ENCODE results near the gene ZDHHC7.
"Not testable (repeated sequence)": the region's sequence is repeated elsewhere in the genome, so short reads cannot be mapped to it uniquely, and the experiment has no call there.

The ZDHHC7 gene, protein sequence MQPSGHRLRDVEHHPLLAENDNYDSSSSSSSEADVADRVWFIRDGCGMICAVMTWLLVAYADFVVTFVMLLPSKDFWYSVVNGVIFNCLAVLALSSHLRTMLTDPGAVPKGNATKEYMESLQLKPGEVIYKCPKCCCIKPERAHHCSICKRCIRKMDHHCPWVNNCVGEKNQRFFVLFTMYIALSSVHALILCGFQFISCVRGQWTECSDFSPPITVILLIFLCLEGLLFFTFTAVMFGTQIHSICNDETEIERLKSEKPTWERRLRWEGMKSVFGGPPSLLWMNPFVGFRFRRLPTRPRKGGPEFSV

DNA sequence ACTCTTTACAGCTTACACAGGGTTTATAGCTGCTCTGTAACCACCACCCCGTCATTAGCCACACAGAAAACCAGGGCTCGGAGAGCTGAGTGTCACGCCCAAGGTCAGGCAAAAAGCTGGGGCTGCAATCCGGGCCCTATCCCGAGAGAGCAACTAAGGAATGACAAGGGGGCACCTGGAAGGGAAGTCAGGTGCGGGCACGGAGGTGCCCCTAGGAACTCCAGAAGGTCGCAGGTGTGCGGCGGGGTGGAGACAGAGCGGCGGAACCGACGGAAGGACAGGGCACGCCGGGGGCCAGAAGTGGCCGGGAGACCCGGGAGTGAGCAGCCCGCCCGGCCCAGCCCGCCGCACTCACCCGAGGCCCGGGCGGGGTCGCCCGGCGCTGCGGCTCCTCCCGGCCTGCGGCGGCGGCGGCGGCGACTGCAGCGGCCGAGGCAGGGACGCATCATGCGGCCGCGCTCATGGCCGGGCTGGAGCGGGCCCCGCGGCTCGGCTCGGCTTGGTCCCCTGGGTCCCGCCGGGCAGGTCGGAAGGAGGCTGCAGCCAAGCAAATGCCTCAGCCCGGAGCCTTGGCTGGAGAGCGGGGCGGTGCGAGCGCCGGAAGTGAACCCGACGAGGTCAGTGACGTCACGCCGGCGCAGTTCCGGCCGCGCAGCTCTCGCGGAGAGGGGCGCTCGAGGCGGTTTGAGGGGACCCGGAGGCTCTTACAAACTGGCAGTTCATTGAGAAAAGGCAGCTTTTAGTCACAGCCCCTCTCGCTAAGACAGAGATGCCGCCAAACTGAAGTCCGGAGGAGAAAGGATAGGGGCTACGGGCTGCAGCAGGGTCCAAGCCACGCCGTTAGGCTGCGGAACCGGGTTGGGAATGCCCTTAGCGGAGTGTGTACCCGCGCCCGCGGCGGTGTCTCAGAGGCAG lies at the start of gene ZDHHC7:
Gene ZDHHC7 (minus strand): TSS at position 605 of the 915 bp plus-strand sequence. CDS start 20,917 bp downstream, outside the sequence.
- peak; percentile 91 for DNase-seq (ENCODE audit: low spot score)

DNA sequence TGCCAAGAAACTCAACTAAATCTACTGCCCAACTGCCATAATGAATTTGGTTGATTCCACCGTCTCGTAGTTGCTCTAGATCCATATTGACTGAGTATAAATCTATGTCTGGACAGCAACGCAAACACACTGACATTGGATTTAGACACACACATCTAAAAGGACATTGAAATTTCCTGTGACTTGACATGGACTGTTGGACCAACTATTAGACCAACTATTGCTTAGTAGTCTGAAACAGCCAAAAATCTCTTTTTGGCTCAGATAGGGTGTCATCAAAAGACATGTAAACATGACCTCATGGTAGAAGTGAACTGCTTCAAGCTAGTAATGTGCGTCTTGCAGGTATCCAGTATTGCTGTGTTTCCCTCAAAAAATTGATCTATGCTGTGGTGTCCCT lies 47.6 kb upstream of the ZDHHC7 start:
- no peak for DNase-seq (ENCODE audit: low spot score)

DNA sequence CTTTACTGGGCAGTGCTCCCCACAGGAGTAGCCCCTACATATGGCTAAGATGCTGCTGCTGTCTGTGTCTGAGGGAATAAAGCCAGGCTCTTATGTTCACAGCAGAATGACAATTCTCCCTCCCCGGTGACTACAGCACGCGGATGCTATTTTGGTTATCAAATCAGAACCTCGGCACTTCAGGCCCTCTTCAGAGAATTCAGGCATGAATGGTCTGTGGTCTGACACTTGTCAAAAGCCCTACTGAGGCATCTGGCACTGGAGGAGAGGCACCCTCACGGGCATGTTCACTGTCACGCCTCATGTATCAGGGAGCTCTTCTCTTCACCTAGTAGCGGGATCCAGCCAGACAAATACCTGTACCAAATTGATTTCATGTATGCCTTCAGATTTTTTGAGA lies 46.6 kb upstream of the ZDHHC7 start:
- no peak for DNase-seq (ENCODE audit: low spot score)

DNA sequence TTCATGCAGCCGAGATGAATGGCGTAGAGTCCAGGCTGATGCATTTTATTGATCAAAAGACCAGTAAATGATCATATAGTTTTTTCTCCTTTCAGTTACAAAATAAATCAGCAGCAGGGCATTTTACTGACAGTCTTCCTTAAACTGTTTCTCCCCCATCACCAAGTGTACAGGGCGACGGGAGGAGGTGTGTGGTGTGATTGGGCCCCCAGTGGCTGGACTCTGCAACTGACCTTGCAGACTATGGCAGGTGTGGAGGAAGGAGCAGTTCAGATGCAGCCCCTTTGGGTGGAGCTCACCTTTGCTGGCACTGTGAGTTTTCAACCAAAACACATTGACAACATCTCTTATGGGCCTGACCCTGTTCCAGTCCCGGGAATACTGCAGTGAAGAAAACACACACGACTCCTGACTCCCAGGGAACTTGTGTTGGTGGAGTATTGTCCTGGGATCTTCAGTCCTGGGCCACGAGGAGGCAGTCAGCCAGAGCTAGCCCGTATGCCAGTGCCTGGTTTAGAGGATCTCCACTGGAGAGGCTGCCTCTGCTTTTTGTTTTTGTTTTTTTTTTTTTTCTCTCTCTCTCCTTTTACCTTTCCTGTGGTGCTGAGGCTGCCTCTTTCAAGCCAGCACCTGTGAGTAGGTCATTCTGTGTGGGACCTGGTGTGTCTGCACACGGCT lies 46.0 kb upstream of the ZDHHC7 start:
- no peak for DNase-seq (ENCODE audit: low spot score)

DNA sequence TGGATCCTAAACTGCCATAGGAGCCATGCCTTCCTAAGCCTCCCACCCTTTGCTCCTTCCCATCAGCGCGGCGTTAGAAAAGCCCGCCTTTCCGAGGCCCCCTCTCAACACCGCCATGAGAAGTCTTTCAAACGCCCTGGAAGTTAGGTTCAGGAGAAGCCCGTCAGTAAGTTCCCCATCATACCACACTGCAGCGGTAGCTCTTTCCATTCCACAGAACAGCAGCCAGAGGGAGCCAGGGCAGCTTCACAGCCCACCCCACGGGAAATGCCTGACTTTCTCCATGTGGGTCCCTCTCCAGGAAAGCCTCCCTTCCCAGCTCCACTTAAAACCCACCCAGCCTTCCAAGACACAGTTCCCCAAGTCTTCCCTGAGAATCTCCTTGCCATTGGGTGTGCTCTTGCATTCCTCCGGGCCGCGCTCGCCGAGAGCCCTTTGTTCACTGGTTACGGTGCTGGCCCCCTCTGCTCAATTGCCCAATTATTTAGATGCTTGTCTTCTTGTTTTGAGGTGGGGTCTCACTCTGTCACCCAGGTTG lies 44.9 kb upstream of the ZDHHC7 start:
- peak; percentile 50 for DNase-seq (ENCODE audit: low spot score)

DNA sequence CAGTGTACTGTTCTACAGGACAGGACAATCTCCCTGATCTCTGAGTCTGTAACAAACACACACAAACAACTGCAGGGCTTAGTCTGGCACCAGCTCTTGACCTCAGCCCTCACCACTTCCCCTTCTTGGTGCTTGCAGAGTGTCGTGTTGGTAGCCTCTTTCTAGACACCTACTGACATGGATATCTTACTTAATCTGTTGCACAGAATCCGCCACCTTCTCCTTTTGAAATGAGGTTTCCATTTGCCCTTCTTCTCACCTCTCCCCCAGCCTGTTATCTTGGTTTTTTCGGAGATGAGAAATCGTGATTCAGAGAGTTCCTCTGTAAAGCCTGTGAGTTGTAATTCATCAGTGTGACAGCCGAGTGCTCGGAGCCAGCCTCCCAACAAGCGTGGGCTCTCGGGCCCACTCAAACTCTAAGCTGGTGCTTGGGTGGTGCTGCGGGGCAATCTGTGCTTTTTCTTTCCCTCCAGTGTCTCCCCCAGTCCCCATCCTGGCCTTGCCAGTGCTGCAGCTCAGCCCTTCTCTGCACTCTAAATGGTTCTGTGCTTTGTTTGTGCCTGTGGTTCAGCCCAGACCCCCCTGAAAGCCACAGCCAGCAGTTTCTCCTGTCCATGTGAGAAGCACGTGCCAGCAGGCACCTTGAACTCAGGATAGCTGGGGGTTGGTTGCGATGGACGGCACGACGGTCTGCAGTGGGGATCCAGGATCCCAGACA lies 44.3 kb upstream of the ZDHHC7 start:
- peak; percentile 36 for DNase-seq (ENCODE audit: low spot score)

DNA sequence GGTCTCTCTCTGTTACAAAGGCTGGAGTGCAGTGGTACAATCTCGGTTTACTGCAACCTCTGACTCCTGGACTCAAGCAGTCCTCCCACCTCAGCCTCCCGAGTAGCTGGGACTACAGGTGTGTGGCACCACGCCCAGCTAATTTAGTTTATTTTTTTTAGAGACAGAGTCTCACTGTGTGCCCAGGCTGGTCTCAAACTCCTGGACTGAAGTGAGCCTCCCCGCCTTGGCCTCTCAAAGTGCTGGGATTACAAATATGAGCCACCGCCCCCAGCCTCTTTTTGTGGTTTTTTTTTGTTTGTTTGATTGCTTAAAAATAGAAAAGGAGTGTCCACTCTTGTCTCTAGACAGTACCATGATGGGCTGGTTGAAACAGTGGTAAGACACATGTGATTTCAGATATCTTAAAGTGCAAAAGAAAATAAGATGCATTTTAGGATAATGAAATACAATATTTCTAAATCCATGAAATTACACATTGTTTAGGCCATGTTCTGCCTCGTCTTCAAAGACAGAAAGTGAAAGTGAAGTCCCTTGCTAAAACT lies 43.7 kb upstream of the ZDHHC7 start:
- DNase-seq (ENCODE audit: low spot score): no peak

DNA sequence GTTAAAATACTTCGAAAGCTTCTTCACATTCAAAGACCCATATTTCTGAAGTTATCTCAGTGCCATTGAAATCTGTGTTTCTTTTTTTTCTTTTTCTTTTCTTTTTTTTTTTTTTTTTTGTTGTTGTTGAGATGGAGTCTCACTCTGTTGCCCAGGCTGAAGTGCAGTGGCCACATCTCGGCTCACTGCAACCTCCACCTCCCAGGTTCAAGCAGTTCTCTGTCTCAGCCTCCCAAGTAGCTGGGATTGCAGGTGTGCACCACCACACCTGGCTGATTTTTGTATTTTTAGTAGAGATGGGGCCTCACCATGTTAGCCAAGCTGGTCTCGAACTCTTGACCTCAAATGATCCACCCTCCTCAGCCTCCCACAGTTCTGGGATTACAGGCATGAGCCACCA lies 43.0 kb upstream of the ZDHHC7 start:
- DNase-seq (ENCODE audit: low spot score): not testable (repeated sequence)

DNA sequence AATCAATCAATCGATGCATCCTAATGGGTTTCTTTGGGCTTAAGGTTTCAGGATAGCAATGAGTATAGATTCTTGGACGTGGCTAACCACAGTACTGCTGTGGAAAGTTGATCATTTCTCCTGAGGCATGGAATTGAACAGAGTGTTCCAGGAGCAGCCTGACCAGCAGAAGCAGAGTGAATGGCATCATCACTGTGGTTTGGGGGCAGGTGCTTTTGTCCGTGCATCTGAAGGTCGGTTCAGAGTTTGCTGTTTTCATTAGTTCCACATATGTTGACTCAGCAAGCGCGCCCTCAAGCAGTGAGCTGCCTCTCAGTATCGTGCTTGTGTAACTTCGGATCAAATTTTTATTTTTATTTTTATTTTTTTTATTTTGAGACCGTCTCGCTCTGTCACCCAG lies 41.2 kb upstream of the ZDHHC7 start:
- DNase-seq (ENCODE audit: low spot score): no peak

DNA sequence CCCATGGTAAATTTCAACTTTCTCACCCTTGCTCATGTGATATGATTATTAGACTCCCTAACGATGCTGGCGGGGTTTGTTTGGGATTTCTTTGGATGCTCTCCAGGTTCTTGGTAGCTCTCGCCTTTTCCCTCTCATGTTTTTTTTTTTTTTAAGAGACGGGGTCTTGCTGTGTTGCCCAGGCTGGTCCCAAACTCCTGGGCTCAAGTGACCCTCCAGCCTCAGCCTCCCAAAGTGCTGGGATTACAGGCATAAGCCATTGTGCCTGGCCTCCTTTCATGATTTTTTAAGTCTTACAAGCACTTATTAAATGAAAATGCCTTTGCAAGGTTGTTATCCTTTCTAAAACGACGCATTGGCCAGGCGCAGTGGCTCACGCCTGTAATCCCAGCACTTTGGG lies 40.3 kb upstream of the ZDHHC7 start:
- no peak for DNase-seq (ENCODE audit: low spot score)

DNA sequence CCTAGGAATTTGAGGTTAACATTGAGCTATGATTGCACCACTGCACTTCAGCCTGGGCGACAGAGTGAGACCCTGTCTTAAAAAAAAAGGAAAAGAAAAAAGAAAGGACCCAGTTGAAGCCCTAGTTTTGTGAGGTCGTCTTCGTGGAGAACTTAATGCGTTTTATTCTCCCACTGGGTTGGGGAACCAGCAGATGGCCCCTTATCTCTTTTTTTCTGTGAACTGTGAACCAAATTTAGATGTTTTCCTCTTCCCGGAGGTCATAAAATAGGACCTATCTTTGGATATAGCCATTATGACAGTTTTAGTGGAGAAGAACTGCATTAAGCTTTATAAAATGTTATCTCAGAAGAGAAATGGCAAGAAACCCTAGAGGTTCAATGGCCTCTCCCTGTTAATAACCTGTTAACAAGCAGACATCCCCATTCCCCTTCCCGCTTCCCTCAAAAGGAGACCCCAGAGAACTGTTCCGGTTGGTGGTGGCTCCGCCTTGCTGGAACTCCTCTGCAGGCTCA lies 39.8 kb upstream of the ZDHHC7 start:
- DNase-seq (ENCODE audit: low spot score): no peak

DNA sequence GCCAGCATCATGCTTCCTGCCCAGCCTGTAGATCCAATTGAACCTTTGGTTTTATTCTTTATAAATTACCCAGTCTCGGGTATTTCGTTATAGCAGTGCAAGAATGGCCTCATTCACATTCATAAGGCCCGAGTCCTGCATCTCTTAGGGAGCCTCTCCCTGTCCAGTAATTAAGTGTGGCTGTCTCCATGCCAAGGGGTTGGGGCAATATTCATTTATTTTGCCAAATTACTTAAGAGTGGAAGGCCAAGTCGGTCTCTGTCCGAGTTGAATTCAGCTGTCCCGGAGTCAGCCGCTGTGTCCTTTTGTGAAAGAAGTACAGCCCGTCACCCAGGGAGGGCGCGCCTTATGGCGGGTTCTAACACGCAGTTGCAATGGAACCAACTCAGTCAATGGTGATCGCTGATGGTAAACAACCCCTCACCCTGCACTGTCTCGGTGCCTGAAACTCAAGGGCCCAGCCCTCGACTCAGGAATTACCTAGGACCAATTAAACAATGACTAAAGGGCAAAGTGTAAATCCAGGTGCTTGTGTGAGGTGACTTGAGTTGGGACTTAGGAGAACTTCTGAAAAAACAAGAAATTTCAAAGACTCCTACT lies 38.5 kb upstream of the ZDHHC7 start:
- DNase-seq (ENCODE audit: low spot score): no peak

DNA sequence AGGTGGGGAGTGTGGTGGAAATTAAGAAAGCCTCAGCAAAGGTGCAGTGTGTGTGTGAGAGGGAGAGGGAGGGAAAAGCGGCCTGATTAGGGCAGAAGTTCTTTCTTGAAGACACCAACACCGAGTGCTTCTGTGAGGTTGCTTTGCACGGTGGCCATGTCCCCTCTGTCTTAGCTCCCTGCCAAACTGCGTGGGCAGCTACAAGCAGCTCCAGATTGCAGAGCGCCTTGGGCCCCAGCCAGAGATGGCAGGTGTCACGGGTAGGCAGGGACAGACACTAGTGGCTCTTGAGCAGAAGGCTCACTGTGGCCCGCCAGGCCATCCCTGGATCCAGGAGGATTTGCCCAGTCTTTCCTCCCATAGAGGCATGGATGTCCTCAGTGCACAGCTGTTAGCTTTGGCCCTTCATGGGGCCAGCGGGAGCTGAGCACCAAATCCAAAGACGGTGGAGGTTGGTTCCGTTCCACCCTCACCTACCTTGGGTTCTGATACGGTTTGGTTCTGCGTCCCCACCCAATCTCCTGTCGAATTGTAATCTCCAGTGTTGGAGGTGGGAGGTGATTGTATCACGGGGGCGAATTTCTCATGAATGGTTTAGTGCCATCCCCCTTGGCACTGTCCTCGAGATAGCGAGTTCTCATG lies 37.7 kb upstream of the ZDHHC7 start:
- no peak for DNase-seq (ENCODE audit: low spot score)

DNA sequence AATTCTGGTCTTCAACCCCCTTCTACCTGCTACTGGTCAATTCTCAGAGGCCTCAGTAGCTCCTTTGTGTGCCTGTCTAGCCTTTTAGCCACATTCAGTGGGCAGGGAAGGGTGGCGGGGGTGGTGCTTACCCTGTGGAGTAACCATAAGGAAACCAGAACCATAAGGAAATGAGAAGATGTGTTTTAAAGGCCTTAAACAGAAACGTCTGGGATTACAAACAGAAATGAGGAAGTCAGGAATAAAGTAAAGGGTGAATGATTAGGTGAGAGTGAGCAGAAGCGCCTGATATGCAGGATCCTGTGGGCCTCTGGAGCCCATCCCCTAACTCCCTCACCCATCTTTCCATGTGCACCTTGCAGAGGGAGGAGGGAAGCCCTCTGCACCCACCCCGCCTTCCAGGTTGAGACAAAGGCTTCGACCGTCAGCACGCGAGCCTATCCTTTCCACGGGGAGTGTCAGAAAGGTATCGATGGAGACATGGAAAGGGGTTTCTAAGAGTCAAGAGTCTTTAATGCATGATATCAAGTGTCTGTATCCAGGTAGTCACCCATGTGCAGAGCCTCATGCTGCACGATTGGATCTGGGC lies 36.6 kb upstream of the ZDHHC7 start:
- DNase-seq (ENCODE audit: low spot score): no peak

DNA sequence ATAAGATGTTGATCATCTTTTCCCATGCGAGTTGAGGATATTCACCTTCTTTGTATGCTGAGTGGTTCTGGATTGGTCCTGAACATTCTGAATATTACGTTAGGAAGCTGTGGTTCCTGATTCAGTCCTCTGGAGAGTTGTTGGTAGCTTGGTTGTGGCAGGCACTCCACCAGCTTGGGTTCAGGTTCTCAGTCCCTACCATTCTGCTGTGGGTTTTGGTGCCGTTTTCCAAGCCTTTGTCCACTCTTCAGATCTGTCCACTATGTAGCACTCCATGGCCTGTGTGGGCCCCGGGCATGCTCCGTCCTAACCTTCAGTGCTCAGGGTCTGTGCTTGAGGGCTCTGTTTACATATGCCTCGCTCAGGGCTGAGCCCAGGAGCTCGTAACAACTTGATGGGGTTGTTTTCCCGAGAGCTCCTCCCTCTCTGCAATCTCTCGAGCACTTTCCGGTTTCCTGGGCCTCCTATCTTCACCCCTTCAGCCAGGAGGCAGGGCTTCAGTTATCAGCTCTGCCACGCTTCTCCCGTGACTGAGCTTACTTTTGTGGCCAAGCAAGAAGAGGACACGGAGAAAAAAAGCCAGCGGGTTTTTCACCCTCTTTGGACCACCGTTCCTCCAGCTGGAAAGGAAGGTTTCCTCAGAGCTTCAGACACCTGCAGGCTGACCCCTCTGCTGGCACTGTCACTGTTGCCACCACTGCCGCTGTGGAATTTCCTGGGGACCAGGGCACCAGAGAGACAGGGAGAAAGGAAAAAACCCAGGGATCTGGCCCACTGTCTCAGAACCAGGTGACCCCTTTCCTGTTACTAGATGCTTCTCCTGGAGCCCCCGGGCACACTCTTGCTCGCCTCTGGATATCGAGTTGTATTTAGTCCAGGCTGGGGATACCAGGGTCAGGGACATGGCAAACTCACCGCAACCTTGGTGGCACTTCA lies 35.9 kb upstream of the ZDHHC7 start:
- DNase-seq (ENCODE audit: low spot score): no peak

DNA sequence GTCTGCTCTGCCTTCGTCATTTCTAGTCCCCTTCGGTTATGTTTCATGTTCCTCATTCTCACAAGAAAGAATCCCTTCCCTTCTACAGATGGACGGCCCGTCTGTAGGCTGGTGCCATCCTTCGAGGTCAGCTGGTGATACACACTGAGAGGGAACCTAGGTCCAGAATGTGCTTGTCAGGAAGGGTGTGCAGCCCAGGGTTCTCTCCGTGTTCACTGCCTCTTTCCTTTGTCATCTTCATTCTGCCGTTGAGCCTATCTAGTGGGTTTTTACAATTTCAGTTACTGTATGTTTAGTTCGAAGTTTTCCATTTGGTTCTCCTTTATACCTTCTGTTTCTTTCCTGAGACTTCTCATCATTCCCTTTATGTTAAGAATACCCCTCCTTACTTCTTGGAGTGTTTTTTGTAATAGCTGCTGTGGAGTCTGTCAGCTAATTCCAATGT lies 35.2 kb upstream of the ZDHHC7 start:
- no peak for DNase-seq (ENCODE audit: low spot score)

DNA sequence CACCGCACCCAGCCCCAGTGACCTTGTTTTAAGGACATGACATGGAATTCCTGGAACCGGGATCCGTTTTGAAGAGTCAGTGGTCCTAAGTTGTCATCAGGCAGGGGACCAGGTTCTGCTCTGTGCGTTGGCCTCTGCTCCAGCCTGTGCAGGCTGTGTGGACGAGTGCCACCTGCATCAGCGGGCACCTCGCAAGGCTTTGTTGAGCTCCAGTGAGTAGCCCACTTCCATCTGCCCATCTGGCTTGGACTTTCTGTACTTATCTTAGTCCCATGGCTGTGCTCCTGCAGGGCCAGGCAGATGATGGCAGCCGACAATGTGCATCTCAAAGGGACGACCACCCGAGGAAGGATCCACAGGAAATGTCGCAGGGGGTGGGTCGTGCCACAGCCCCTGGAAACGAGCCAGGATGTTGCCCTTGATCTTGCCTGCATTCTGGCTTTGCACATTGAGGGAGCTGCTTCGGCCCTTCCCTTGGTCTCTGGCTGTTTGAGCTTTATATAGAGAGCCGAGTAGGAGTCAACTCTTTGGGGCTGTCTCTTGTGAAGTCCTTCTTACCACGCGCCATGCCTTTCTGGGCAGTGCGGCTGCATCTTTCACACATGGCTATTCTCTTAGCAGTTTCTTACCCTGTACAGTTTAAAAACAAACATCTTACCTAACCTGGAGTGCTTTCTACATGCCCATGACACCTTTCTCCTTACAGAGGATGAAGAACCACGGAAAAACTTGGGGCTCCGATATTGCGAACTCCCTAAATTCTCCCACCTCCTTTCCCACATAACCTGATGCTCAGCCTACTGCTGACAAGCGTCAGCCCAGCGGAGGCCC lies 34.5 kb upstream of the ZDHHC7 start:
- DNase-seq (ENCODE audit: low spot score): no peak

DNA sequence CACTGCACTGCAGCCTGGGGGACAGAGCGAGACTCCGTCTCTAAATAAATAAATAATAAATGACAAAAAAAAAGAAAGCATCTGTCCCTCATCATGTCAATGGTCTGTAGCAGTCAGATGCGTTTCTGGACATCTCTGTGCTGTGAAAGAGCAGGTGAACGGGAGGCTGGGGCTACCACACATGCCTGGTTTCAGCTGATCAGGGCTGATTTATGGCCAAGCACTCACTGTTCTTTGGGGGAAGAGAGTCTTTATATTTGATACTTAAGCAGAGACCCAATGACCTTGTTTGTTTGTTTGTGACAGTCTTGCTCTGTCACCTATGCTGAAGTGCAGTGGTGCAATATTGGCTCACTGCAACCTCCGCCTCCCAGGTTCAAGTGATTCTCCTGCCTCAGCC lies 33.7 kb upstream of the ZDHHC7 start:
- no peak for DNase-seq (ENCODE audit: low spot score)

Measured in AG08395 (cell line).